ENCODE measurements around the gene HEPACAM.

Gene HEPACAM

GRCh38 chr11:124882339-124883071 lies 53.3 kb downstream of the HEPACAM start:
- no peak for DNase-seq

- no peak for DNase-seq
These were observed 54.9 kb downstream of the HEPACAM start for GRCh38 chr11:124880958-124881357.

GRCh38 chr11:124880290-124880611 lies 55.6 kb downstream of the HEPACAM start:
- DNase-seq = no peak

GRCh38 chr11:124879493-124880289 lies 56.2 kb downstream of the HEPACAM start:
- no peak for DNase-seq

GRCh38 chr11:124878759-124879492 lies 56.9 kb downstream of the HEPACAM start:
- DNase-seq = no peak

GRCh38 chr11:124877910-124878758 lies 57.7 kb downstream of the HEPACAM start:
- DNase-seq = no peak

GRCh38 chr11:124877631-124877909 lies 58.3 kb downstream of the HEPACAM start:
- DNase-seq = no peak

GRCh38 chr11:124876818-124877630 lies 58.8 kb downstream of the HEPACAM start:
- no peak for DNase-seq

- peak; percentile 12 for DNase-seq
These were observed 59.7 kb downstream of the HEPACAM start for GRCh38 chr11:124875943-124876817.

GRCh38 chr11:124875401-124875800 lies 60.4 kb downstream of the HEPACAM start:
- no peak for DNase-seq

GRCh38 chr11:124874571-124875255 lies 61.1 kb downstream of the HEPACAM start:
- DNase-seq = no peak

GRCh38 chr11:124873951-124874350 lies 61.9 kb downstream of the HEPACAM start:
- no peak for DNase-seq

GRCh38 chr11:124872741-124873140 lies 63.1 kb downstream of the HEPACAM start:
- no peak for DNase-seq

GRCh38 chr11:124872280-124872679 lies 63.6 kb downstream of the HEPACAM start:
- DNase-seq = no peak

- DNase-seq = no peak
These were observed 65.4 kb downstream of the HEPACAM start for GRCh38 chr11:124870430-124870829.

GRCh38 chr11:124869856-124870387 lies 65.9 kb downstream of the HEPACAM start:
- no peak for DNase-seq

GRCh38 chr11:124869331-124869730 lies 66.5 kb downstream of the HEPACAM start:
- no peak for DNase-seq

Measured in NCI-H2029 (cell line).